Measurements from ENCODE around the gene CYB5R2.

CYB5R2 gene

GRCh38 chr11:7672960-7673723 lies at the start of gene CYB5R2:
Gene CYB5R2, minus strand, starts transcription at chr11:7673500. Its CDS starts 675 bp downstream, at chr11:7672825.
- no peak for DNase-seq

- no peak for DNase-seq
Observed at GRCh38 chr11:7714786-7715185, 41.5 kb upstream of the CYB5R2 start.

- no peak for DNase-seq
Observed at GRCh38 chr11:7706377-7706776, 33.1 kb upstream of the CYB5R2 start, which contains the start of gene OVCH2. Gene OVCH2, minus strand, starts transcription at chr11:7706477. Its CDS starts 83 bp downstream, at chr11:7706394.

GRCh38 chr11:7703740-7704139 lies 30.4 kb upstream of the CYB5R2 start:
- no peak for DNase-seq

DNA sequence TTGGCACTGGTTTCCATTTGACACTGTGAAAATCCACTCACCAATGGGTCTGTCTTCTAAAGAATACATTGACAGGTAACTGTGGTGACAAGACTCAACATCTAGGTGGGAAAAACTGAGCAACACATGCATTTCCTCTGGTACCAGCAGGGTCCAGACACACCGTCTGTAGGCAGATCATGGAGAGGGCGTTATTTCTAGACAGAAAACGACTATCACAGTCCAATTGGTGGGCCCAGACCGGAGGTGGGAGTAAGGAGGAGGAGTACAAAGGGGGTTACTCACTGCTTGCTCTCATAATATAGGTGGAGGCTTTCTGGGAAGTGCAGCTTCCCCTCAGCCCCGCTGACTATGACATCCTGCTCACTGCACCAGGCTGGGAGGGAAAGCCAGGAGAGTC lies 23.1 kb upstream of the CYB5R2 start:
- DNase-seq, result no peak

GRCh38 chr11:7694235-7694634 lies 20.9 kb upstream of the CYB5R2 start:
- DNase-seq, result no peak

- no peak for DNase-seq
Observed at GRCh38 chr11:7692426-7692825, 19.1 kb upstream of the CYB5R2 start.

DNA sequence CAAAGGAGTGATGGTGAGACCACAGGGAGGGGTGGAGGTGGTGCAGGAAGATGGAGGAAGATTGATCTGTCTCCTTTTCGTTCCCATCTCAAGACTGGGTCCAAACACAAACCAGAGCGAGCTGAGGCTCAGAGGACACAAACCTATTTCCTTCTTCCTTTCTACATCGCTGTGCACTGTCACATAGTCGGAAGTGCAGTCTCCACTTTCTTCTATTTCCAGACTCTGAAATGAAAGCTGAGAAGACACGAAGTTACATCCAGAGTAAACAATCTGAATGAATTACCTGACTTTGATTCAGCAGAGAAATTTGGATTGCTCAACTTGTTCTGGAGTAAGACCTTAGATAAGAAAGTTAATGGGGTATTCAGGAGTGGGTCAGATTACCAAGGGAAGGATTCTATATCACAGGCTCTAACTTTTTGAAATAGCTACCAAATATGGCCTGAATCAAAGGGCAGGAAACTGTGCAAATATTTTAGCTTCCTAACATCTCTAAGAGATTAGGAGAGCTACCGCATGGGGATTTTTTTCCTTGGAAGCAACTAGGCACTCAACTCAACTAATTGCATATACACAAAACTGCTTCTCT lies 18.6 kb upstream of the CYB5R2 start:
- no peak for DNase-seq

- DNase-seq, result no peak
Observed at GRCh38 chr11:7690648-7691047, 17.3 kb upstream of the CYB5R2 start.

DNA sequence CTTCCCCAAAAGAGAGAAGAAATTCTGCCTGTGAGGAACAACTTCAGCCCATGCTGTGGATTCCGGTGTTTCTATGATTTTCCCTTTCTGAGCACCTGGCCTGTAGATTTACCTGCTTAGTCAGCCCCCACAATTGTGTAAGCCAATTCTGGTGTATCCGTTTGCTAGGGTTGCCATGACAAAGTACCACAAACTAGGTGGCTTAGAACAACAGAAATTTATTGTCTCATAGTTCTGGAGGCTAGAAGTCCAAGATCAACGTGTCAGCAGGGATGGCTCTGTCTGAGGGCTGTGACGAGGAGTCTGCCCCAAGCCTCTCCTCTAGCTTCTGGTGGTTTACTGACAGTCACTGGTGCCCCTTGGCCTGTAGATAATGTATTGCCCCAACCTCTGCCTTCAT lies 15.9 kb upstream of the CYB5R2 start:
- DNase-seq, result no peak

DNA sequence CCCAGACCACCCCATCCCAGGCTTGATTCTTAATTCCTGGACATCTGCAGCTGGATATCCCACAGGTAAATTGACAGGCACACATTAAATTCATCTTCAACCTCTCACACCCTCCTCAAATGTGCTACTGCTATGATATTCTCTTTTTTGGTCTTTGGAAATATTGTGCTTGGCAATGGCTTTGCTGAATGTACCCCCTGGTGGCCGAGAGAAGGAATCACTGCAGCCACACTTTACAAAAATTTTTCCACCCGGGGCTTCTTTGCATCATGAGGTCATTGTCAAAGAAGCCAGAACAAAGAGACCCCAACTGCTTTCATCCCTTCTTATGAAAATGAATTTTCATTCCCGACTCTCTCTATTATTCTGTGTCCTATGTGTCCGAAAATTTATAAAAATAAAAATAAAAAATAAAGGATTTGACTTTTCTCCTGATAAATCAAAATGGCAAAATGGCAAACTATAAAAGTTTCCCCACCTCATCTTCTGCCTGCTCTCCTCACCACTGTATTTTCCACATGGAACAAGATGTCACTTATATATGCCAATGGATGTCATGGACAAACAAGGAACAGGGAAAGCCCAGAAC lies 15.0 kb upstream of the CYB5R2 start:
- DNase-seq, result no peak

GRCh38 chr11:7687386-7687785 lies 14.1 kb upstream of the CYB5R2 start:
- DNase-seq, result no peak

DNA sequence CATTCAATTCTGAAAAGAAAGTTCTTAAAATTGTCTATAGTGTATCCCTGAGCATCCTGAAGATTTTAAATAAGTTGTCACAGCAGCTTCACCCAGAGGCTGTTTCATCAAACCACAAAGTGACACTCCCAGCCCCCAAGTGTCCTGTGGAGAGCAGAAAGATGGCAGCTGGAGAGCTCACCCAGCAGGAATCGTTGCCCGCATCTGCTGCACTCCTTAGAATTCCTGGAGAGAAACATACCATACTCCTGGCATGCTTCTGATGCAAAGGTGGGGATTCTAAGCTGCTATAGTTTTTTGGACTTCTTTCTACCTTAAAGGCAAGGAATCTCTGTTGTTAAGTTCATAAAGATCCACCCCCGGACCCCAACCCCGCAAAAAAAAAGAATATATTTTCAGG lies 13.5 kb upstream of the CYB5R2 start:
- no peak for DNase-seq

- DNase-seq, result no peak
Observed at GRCh38 chr11:7683571-7683970, 10.3 kb upstream of the CYB5R2 start.

DNA sequence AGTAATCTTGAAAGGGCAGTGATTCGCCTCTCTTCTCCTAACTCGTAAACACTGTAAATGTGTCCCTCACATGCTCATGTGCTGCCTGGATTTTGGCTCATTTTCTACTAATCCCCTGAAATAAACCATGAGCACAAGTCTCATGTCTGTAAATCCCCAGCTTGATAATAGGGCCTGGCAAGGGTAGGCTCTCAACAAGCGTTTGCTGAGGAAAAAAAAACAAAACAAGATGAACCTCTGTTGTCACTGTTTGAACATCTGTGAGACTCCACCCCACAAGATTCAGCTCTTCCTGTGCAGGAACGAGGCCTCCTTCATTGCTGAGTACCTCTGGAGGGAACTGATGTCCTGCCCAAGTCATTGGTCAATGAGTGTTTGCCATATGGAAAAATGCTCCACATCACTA lies 4.5 kb upstream of the CYB5R2 start:
- DNase-seq, result no peak

DNA sequence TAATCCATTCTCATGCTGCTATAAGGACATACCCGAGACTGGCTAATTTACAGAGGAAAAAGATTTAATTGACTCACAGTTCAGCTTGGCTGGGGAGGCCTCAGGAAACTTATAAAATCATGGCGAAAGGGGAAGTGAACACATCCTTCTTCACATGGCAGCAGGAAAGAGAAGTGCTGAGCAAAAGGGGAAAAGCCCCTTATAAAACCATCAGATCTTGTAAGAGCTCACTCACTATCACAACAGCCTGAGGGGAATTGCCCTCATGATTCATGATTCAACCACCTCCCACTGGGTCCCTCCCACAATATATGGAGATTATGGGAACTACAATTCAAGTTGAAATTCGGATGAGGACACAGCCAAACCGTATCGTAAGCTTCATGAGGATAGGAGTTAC lies 3.8 kb upstream of the CYB5R2 start:
- no peak for DNase-seq

GRCh38 chr11:7675631-7676030 lies 2.3 kb upstream of the CYB5R2 start:
- no peak for DNase-seq

DNA sequence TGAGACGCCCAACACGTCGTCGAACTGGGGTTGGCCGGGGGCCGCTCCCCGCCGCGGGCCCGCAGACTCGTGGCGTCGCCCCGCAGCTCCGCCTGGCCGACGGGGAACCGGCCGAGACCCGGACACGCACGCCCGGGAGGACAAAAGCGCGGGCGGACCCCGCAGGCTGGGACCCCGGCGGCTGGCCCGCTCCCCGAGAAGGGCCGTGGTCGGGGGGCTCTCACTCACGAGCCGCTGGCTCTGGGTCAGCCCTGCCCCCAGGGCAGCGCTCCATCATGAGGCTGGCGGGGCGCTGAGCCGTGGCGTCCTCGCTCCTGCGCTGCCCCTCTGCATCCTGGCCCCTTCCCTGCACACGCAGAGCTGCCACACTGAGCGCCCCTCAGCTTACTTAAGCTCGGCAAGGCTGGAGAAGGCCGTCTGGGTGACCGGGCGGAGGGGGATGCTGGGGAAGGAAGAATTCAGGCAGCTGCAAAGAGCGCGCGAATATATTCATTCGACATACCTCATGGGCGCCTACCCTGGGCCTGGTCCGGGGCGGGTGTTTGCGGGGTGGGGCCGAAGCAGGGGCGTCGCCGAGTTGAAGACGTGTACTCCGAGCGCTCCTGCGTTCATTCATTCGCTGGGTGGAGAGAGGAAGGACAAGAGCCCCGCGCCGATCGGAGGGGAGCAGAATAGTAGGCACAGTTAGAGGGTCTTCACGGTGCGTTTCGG lies 579 bp upstream of the CYB5R2 start:
- no peak for DNase-seq

- DNase-seq, result no peak
Observed at GRCh38 chr11:7672276-7672959, 882 bp downstream of the CYB5R2 start.

DNA sequence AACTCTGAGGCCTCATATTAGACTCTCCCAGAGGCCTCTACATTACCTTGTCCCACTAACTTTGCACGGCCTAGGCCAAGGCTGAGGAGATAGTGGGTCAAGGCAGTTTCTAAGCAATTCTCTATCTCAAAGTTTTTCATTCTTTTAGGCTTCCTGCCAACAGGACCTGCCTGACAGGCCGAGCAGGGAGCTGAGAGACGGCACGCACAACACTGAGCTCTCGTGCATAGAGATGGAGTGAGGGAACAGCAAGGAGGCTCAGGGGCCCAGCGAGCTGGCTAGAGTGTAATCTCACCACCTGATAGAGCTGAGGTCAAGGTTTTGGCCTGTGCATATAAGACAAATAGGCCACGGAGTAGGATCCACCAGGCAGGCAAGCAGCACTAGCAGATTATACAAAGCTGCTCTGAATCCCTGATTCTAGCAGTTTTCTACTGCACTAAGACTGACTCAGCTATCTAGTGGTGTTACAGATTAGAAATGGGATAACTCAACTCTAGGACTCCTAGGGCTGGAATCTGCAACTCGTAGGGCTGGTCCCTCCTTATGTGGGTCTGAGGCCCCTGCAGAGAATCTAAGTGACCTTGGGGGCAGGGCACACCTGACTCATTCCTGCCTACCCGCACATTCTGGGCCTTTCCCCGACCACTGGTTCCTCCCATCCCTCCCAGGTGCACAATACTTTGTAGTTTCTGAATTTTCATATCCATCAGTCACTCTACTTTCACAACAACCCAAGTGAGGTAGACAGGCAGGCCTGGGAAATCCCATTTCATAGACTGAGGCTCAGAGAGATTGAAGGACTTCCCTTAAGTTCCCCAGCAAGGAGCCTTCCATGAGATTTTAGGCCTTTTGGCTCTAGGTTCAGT lies 1.7 kb downstream of the CYB5R2 start:
- no peak for DNase-seq

DNA sequence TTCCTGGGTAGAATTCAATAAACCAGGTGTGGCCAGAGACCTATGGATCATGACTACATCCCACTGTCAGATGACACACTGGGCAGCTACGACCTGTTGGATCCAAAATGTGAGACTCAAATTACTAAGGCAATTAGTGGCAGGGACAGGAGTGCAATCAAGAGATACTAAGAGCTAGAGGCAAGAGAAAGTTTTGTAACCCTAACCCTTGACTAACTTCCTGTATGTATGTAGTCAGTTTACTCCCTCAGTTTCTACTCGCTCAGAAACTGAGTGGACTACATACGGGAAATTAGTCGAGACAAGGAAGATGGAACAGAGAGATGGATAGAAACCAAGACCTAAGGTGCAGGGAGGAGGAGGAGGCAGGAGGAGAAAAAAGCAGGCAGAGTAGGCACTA lies 2.7 kb downstream of the CYB5R2 start:
- DNase-seq, result no peak

DNA sequence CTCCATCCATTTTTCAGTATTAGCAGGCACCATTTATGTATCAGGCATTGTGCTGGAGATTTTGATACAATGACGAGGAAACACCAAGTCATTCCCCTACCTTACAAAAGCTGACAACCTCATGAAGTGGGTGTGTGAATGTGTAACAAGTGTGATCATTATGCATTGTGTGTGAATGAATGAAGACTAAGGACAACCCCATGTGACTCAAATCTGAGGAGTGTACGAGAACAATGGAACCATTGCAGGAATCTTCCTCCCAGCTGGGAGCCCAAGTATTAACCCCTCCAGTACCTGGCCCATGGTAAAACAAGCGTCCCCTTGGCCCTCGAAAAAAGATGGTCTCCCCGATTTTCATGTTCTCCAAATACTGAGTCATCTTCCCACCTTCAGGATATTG lies 4.4 kb downstream of the CYB5R2 start:
- DNase-seq, result no peak

Data from activated T-cell treated with anti-CD3 and anti-CD28 coated beads, Interleukin-2, amount 50 U/mL, for 1 hour (primary cell).